Measurements from ENCODE around the gene DNAH17.

Gene DNAH17

DNA sequence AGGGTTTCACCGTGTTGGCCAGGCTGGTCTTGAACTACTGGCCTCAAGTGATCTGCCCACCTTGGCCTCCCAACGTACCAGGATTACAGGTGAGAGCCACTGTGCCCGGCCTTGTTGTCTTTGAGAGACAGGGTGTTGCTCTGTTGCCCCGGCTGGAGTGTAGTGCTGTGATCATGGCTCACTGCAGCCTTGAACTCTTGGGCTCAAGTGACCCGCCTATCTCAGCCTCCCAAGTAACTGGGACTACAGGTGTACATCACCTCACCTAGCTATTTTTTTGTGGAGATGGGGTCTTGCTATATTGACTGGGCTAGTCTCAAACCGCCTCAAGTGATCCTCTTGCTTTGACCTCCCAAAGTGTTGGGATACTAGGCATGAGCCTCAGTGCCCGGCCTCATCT, 130.4 kb downstream of the DNAH17 start:
- DNase-seq: no peak

DNA sequence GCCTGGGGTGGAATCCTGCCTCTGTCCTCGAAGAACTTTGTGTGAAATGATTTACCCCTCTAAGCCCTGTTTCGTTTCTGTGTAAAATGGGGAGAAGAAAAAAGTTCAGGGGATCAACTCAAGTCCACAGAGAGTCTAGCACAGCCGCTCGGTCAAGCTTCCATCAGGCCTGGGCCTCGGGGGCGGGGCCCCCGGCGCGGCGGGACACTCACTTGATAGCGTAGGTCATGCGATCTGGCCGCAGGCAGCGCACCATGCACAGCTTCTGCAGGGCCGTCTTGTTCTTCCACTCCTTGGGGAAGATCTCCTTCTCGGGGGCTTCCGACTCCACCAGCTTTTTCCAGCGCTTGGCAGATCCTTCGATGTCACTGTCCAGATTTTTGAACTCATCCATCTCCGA, 132.8 kb downstream of the DNAH17 start:
- DNase-seq: no peak

DNA sequence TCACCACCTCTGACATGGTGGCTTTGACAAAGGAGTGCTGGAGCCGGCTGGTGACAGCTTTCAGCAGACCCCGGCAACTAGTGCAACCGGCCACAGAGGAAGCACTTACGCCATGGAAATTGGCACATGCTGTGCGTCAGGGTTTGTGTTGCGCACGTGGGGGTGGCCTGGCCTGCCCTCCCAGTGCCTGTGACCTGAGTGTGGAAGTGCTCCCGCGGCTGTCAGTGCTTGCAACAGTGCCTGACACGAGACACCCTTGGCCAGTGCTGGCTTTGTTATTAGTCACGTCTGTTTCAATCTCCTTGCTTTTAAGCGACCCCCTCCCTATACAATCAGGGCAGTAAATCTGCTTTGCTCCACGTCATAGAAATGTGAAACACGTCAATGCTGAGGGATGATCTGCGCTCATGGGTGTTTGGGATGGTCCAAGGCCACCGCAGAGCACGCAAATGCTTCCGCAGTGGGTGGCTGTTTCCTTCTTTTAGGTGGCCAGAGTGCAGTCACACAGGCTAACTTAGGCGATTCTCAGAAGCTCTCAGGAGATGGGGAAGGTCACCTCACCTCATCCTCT, 134.5 kb downstream of the DNAH17 start:
- DNase-seq: no peak

DNA sequence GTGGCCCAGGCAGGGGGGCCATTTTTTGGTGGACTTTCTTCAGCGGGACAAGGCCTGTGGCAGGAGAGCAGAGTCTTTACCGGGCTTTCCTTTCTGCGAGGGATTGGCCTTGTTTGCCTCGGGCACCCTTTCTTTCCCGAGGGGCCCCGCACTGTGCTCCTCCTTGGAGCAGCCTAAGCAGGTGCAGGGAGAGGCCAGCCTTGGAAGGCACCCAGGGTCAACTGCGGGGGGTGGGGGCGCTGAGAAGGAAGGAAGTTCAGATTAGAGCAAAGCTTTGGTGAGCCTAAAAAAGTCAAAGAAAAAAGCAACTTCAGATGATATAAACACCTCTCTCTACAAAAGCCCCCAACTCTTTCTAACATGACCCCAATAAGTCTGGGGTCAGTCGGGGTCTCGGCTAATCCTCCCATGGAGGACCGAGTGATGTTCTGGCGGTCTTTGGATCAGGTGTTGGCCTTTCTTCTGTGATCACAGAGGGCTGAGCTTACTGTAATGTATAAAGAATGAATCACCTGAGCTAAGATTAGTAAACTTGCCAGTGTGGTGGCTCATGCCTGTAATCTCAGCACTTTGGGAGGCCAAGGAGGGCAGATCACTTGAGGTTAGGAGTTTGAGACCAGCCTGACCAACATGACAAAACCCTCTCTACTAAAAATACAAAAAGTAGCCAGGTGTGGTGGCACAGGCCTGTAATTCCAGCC, 135.8 kb downstream of the DNAH17 start:
- no peak for DNase-seq

DNA sequence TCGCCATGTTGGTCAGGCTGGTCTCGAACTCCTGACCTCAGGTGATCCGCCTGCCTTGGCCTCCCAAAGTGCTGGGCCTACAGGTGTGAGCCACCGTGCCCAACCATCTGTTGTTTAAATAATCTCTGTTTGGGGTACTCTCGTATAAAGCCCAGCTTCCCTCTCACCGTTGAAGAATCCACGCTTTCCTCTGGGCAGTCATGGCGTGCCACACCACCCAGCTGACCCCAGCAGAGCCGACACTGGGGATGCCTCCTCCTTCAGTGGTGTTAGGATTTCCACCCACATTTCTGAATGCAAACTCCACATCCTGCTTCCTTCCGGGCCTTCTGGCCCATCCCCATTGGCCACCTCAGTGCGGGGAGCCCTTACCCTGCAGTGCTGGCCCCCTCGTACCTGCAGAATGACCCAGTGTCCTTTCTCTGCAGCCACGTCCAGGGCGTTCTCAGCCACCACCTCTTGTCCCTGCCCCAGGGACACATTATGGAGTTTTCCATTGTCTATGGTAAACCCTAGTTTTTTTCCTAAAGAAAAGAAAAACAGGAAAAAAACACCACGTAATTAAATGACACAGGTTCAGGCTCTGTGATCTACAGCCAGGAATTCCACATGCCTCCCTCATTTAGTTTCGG, 138.4 kb downstream of the DNAH17 start:
- no peak for DNase-seq

DNA sequence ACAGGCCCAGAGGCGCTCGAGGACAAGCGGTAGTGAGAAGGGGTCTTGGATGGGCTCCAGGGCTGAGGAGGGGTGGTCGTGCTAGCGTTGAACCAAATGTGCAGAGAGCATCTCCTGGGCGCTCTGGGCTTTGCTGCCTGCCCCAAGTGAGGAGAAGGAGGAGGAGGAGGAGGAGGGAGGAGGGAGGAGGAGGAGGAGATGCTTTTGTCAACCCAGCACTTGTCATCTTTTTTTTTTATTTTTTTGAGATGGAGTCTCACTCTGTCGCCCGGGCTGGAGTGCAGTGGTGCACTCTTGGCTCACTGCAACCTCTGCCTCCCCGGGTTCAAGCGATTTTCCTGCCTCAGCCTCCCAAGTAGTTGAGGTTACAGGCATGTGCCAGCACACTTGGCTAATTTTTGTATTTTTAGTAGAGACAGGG, 138.9 kb downstream of the DNAH17 start:
- DNase-seq: no peak

DNA sequence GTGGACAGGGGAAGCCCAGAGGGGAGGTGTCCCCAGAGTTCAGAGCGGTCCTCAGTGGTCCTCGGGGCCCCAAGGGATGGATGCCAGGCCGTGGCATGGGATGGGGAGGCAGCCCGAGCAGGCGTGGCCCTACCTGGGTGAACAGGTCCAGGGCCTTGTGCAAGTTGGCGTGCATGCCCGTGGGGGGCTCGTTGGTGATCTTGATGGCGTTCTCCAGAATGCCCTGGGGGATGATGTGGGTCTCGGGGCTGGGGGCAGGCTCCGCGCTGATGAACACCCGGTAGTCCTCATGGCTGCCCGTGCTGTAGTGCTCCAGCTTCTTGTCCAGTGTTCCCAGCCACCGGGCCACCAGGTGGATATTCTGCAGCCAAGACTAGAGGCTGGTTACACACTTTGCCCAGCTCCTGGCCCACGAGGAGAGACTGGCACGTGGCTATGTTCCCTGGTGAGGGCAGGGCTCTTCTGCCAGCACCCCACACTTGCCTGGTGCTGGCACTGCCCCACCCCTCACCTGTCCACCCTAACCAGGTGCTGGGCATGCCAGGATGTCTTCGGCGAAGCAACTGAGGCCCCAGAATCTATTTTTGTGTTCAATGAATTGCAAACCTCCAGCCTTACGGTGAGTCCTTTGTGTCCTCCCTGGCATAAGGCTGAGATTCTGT, 139.6 kb downstream of the DNAH17 start:
- no peak for DNase-seq

DNA sequence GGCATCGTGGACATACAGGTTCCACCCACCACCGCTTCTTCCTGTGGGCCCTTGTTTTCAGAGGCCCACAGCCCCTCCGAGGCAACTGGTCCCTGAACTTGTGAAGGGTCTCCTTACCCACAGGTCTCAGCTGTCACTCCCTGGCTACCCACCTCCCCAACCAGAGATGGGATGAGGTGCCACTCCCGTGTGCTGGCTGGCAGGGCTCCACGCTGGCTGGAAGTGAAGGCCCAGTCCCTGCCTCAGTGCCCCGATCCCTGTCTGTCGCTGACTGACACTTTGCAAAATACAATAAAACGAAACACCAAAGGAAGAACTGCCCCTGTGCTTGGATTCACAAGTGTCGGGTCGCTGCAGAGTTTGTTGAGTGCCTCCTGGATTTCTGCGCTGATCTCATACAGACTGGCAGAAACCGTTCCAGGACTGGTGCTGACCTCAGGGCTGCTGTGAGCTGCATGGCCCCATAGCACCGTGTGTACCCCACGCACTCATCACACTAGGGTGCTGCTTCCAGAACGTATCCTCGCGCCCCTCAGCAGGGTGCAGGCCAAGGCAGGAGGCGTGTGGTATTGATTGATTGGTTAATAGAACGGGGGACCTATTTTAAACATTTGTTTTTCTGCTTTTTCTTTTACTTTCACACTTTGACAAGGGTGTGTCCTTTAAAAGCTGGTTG, 141.7 kb downstream of the DNAH17 start:
- no peak for DNase-seq

DNA sequence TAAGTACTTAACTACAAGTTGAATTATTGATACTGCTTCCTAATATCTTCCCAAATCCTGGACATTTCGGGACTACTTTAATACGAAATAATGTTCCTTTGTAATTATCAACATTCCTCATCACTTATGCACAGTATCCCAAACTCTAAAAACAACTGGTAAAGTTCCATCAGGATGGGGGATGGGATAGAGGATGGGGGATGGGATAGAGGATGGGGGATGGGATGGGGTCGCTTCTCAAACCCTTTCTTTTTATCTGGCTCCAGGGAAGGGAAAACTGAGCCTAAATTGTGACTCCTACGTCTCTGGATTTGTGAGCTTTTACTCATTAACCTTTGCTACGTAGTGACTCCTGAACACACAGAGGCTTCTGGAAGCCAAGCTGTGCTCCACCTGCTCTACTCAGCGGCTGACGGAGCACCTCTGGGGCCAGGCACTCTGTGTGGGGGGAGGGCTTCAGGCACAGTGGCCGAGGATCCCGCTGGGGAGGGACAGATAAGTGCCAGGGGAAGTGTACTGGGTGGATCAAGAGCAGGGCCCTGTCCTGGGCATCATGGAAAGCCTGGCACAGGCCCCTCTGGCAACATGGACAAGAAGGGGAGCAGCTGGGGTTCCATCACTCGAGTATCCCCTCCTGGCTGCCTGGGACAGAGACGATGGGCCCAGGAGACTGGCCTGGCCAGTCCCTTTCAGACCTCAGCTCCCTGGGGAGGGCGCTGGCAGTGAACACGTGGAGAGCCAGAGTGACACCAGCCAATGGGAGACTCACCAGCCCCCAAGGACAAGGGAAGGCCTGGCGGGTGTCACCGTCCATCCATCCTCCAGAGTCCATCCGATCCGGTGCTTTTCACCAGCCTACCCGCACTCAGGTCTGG, 142.5 kb downstream of the DNAH17 start:
- no peak for DNase-seq

DNA sequence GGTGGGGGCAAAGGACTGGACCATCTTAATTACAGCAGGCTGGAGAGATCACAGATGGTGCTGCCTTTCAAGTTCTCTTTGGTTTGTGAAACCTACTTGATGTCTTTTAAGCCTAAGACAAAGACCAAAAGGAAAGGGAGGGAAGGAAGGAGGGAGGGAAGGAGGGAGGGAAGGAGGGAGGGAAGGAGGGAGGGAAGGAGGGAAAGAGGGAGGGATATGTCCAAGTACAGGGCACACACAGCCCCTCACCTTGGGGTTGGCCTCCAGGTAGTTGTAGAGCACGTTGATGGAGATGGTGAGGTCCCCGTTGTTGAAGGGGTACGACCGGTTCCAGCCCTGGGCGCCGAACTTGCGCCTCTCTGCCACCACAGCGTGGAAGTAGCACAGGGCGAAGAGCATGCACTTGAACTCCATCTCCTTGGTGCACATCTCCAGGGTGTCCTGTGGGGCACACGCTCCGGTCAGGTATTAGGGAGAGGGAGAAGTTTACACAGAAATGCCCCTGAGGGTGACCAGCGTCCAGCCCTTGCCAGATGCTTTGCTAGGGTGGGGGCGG, 143.3 kb downstream of the DNAH17 start:
- DNase-seq: no peak

DNA sequence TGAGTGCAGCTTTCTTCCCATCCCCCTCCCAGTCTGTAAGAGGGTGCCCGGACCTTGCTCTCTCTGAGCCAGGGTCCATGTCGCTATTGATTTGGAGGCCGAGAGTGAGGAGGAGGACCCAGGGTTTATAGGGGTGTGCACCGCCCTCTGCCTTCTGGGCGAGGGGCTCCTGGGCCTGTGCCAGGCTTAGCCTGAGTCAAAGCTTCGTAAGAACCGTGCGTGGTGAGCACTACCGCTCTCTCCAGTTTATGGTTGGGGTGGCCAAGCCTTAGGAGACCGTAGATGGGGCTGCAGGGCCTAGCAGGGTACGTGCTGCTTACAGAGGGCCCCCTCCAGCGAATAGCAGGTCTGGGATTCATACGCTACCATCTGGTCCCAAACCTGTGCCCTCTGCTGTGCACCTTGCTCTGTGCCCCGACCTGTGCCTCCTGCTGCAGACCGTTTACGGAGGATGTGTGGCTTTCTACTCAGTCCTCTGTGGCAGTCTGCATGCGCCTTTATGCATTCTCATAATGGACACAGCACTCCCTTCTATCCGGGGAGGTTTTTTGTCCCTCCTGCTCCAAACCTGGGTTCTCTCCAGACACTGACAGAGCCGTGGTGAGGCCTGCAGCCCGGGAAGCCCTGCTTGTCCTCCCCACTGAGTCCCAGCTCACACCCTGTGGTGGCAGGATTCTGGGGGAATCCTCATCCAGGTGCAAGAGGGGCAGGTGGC, 144.0 kb downstream of the DNAH17 start:
- no peak for DNase-seq

DNA sequence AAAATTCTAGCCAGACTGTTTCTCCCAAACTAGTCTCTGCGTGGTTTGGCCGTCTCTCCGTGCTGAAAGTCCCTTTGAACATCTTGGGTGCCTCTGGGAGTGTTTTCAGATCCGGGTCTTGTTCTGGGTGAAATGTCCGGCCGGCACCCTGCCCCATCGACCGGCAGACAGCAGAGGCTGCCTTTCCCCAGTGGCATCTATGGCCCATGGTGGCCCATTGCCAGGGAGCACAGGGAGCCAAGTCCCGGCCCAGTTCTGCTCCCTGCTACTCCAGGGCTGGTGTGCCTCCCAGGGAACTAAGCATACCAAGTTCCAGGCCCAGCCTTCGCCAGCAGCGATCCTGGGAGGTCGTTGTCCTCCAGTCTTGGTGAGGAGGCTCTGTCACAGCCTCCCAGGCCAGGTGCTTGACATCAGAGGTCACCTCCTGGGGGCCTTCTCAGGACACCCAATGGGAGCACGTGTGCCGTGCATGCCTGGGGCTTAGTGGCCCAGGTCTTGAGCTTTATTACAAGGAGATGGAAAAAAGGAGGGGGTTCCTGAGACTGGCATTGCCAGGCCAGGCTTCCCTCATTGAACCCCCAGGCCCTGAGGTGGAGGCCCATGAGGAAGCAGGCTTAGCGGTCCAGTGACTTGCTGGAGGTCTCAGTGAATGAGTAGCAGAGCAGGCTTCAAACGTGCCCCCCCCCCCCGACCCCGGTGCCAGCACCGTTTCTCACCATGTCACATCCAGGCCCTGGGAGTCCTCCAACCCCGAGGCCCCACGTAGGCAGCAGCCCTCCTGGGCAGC, 144.8 kb downstream of the DNAH17 start:
- DNase-seq: no peak

DNA sequence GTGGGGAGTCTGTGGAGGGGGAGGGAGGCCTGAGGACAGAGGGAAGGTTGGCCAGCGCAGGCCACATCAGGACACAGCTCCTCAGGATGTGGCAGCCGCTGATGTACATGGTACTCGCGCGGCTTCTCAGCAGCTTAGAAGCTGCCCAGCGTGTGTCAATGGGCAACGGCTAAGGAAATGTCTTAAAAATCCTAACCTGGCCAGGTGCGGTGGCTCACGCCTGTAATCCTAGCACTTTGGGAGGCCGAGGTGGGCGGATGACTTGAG, 145.6 kb downstream of the DNAH17 start:
- DNase-seq: no peak

DNA sequence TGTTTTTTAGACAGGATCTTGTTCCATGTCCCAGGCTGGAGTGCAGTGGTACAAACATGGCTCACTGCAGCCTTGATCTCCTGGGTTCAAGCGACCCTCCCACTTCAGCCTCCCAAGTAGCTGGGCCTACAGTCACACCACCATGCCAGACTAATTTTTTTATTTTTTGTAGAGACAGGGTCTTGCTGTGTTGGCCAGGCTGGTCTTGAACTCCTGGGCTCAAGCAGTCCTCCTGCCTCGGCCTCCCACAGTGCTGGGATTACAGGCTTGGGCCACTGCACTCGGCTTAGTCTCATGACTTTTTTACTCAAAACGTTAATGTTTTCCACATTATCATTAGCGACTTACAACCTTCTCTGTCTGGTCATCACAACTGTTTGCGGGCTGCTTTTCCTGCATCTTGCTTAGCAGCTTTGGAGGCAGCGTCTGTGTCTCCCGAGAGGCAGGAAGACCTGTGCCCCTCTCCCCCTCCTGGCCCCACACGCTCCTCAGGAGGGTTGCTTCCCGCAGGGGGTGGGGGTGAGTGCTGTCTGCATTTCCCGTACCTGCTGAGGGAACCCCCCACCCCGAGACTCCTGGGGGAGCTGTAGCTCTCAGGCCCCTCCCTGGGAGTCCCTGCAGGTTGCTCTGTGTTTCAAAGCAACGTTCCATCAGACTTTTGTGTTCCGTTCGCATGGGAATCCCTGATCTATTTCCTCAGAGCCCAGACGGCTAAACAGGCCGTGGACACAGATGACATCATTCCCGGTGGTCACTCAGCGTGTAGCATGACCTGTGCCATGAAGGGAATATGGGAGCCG, 146.1 kb downstream of the DNAH17 start:
- DNase-seq: no peak

DNA sequence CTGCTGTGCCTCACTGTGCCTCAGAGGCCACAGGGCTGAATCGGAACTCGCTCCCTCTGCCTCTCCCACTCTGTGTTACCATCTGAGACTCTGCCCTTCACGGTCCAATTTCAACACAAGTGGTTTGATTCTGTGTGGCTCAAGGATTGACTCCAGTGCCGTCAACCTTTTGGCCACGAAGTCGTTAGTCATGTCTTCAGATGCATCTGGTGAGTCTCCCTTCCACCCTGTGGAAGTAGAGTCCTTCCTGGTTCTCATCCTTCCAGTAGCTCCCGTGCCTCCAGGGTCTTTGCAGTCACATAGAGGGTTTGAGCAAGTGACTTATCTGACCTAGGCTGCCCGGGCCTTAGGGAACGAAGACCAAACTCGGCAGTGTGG, 147.6 kb downstream of the DNAH17 start:
- DNase-seq: no peak

DNA sequence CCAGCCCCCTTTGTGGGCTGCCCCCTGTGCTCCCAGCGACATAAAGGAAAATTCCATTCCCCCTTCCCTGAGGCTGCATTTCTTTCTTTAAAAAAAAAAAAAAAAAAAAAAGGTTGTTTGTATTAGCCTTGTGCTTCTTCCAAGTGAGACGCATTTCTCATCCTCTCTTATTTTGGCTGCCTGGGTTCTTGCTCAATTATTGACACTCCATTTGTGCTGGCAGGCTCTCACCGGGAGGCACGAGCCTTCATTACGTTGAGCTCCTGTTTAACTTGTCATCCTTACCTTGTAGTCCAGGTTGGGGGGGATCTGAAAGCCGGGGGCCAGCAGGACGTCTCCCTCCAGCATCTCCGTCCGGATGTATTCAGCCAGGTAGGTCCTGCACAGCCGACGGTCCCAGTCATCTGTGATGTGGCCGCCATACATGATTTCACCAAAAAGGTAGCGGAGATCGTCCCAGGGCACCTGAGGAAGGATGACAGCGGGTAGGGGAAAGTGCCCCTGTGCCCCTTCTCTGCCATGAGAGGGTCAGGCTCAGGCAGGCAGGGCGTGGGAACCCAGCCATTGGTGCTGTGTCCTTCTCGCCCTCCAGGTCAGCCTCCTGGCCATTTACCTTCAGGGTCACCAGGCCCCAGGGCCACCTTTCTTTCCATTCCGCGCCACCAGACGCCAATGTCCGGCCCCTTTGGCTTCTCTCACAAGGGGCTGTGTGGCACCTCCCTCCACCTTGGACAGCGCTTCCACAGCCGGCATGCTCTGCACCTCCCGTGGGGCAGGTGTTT, 148.2 kb downstream of the DNAH17 start:
- no peak for DNase-seq

DNA sequence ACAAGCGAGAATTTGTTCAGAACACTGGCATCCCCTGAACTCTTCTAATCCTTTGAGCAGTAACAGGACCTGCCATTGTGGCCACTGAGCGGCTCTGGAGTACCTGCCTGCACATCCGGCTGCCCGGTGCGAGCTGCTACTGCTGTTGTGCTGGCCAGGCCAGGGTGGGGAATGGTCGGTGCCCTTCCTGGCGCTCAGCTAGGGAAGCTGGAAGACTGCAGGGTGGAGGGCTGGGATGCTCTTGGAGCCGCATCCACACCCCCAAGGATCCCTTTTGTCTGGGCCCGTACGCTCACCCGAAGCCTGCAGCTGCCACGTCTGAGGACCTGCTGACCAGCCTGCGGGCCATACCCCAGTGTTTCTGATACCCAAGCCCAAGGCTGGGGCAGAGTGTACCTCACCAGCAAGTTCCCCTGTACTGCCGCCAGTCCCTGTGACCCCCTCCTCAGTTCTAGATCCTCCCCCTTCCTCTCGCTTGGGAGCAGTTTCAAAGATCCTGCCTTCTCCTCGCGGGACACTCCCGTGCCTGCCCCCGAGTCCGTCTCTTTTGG, 149.1 kb downstream of the DNAH17 start:
- DNase-seq: no peak

DNA sequence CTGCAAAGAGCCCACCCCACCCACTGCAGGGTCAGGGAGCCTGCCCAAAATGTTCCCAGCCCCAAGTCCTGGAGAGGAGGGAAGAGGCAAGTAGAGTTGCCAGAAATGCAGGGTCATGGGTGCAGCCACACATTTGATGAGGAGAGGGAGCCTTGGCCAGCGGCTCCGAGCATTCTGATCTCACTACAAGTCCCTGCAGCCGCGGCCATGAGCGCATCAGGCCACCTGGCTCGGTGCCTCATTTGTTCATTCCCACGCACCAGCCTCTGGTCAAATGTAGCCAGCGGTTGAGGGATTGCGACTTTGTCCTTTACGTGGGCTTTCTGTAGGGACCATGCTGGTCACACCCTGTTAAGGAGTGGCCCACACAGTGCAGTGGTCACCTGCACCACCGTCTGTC, 150.1 kb downstream of the DNAH17 start:
- no peak for DNase-seq
